Skin of body (tissue), 2 donors: ENCODE measurements around the gene MRGPRE. TPM values are rescaled to one million over a fixed set of nuclear protein-coding genes. Genes with fewer than 3 reads are reported as not detected.

ENCODE experiments used
- DNase-seq: peaks from one replicate; lab custom pipeline; 2025; lab: John Stamatoyannopoulos, UW
- total RNA-seq: library from RNA; depleted of rRNA; stranded (reverse); fragments of >200 nt; gene quantifications from one replicate; pipeline ENCODE4 v1.2.3, GENCODE V29; 2014

MRGPRE gene
- total RNA-seq, 1 donor from 2014 or later: not detected

DNA sequence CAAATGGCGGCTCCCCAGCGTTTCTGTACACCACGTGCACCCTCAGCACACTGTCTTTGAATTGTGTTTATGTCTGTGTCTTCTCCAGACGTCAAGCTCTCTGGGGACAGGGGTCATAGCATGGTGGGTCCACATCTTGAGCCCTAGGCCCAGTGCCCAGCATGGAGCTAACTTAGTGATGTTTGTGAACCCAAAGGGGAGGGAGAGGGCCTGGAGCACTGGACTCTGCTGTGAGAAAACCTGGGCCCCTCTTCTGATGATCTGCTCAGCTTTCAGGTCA lies 17.9 kb downstream of the MRGPRE start:
- no peak for DNase-seq

- DNase-seq: no peak
These were observed 18.4 kb downstream of the MRGPRE start for GRCh38 chr11:3213659-3214419.

- DNase-seq: no peak
These were observed 23.9 kb downstream of the MRGPRE start for GRCh38 chr11:3208272-3208671.

- DNase-seq: no peak
These were observed 24.6 kb downstream of the MRGPRE start for GRCh38 chr11:3207526-3208189.

GRCh38 chr11:3206922-3207204 lies 25.4 kb downstream of the MRGPRE start:
- DNase-seq: no peak

DNA sequence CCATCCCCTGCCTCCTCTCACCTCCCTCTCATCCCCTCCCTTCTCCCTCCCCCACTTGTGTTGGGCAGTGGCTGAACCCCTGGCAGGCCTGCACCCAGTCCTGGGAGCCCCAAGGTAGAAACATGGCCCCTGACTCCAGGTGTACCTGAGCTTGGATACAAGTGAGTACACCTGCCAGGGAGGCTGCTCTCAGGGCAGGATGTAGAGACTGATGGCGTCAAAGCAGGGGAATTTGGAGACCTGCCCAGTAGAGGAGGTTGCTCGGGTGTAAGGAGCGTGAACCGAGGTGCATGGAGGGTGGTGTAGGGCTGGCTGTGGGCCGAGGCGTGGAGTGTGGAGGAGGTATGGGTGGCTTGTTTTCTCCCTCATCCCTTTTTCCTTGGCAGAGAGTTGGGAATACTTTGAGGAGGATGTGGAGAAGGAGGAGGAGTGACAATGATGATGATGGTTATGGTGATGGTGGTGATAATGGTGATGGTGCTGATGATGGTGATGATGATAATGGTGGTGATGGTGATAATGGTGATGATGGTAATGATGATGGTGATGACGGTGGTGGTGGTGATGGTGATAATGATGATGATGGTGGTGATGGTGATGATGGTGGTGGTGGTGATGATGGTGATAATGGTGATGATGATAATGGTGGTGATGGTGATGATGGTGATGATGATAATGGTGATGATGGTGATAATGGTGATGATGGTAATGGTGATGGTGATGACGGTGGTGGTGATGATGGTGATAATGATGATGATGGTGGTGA lies 25.9 kb downstream of the MRGPRE start:
- no peak for DNase-seq

DNA sequence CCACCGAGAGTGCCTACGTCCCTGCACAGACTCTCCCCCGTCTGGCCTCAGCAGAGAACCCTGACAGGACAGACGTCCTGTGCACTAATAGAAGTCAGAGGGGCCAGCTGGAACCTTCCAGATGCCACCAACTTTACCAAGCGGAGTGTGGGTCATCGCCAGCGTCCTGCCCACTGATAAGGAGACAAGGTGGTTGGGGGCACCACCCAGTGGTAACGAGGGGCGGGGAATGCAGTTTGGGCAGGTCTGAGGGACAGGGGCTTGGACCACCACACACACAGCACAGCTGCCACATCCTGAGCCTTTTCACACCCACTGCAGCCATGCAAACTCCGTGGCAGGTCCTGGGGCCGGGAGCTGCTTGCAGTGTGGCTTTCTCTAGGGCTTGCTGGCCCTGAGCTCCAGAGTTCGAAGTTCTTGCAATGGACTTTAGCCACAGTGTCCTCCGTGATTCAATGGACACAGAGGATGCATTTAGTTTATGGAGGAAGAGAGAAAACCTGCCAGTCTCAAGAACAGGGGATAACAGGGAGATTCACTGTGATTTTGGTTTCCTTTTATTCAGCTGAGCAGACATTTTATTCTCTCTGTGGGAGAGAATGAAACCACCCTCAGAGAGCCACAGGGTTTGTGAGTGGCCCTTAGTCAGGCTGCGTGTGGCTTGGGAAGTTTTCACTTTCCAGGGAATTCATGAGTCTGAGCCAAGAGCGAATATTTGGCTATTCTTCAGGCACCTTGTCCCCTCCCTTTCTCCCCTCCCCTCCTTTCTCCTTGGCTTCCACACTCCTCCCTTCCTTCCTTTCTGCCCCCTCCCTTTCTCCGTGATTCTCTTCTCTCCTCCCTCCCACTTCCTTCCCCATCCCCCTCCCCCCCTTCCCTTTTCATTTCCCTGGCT lies 26.7 kb downstream of the MRGPRE start:
- DNase-seq: no peak

DNA sequence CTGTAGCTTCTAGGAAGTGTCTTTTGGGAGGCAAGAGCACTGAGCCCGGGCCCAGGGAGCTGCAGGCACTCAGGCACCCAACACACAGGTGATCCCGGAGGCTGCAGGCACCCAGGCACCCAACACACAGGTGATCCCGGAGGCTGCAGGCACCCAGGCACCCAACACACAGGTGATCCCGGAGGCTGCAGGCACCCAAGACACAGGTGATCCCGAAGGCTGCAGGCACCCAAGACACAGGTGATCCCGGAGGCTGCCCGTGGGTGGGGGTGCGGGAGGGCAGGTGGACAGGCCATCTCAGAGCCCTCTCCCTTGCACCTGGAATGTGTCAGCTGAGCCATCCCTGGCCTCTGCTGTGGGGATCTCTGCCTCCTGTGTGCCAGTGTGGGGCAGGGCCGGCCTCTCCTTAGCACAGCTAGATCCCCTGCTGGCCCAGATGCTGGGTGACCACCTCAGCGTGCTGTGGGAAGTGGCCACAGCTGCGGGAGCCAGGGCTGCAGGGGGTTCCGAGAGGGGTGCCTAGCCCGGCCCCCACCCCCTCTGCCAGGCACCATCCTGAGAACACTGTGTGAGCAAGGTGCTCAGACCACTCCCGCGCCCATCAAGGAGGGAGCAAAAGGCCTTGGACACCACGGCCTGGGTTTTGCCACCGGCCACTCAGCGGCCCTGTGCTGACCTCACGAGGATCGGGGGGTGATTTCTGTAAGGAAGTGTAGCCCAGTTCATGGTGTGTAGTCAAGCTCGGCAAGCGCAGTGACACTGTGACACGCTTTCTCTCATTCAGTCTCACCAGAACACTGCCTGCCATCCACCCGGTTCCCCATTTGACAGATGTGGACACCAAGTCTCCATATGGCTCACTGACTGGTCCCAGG lies 27.8 kb downstream of the MRGPRE start:
- DNase-seq: no peak

DNA sequence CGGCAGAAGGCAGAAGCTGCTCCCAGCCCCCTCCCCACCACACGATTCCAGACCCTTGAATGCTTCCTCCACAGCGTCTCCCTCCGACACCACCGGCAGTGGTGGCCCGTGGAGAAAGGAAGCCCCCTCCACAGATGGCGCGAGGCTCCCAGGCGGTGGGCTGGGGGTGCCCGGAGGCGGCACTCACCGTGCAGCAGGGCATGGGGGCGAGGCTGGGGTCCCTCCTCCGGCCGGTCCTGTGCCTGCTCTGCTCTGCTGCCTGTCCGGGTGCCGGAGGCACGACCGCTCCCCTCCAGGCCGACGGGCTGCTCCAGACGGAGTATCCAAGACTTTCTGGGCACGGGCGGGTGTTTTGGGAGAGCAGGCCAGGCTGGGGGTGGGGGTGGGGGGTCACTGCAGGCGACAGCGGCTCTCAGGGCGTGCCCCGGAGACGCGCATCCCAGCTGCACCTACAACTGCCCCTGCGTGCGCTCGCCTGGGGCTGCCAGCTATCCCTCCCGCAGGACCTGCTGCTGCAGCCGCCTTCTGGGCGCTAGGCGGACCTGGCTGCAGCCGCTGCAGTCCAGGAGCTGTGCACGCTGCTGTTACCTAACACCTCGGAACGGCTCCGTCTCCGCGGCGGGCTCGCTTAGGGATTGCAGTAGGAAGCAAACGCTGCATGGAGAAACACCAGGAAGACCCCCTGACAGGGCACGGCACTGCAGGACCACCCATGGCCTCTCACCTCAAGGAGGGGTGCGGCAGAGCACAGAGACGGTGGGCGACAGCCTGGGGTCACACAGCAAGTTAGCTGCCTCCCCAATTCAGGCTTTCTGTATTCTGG lies 28.8 kb downstream of the MRGPRE start:
- DNase-seq: no peak

DNA sequence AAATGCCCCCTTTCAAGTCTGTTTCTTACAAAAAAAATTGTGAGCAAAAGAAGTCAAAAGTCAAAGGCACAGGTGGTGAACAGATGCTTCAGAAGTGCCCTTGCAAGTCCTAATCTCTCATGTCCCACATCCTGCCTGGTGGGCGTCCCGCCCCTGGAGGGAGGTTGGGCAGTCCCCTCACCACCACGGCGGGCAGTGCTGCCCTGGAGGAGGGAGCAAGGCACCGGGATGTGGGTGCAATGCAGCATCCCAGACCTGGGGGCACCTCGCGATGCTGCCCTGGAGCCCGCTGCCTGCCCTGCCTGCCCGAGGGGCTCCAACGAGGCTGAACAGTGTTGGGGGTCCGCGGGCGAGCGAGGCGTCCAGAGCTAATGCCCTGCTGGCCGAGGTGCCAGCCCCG lies 29.5 kb downstream of the MRGPRE start:
- no peak for DNase-seq

- no peak for DNase-seq
These were observed 29.9 kb downstream of the MRGPRE start for GRCh38 chr11:3202305-3202704.

DNA sequence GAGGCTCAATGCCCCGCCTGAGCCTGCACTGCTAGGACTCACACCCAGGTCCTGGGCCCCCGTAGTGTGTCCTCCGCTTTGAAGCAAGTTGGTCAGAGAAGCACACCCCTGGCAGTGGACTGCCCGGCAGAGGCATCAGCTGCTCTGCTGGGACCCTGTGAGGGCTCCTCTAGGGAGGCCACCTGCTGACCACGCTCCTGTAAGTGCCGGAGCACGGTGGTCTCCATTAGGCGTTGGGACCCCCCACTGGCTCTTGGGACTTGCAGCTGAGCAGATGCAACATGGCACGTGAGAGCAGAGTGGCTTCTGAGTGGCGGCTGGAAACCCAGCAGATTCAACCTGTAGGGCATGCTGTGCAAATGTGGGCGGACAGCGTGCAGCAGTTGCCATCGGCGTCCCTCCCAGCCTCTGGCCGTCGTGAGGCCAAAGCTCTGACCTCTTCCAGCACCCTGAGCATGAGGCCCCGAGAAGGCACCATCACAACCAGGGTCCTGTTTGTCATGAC lies 30.5 kb downstream of the MRGPRE start:
- no peak for DNase-seq

DNA sequence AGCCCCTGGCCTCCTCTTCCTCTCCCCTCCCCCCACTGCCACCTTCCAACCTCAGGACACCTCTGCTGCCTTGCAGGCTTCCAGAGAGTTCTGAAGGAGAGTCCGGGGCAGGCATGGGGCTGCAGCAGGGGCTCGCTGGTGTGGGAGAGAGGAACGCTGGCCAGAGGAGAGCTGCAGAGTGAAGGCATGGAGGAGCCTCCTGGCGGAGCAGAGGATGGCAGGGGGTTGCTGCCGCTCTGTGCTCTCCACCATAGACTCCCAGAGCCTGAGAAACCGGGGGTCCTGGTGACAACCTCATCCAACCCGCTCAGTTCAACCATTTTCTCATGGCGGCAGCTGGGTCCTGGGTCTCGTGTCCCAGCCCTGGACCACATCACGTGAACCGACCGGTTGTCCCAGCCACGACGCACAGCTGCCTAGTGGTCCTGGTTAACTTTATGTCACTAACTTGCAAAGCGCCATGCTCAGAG lies 31.1 kb downstream of the MRGPRE start:
- no peak for DNase-seq

DNA sequence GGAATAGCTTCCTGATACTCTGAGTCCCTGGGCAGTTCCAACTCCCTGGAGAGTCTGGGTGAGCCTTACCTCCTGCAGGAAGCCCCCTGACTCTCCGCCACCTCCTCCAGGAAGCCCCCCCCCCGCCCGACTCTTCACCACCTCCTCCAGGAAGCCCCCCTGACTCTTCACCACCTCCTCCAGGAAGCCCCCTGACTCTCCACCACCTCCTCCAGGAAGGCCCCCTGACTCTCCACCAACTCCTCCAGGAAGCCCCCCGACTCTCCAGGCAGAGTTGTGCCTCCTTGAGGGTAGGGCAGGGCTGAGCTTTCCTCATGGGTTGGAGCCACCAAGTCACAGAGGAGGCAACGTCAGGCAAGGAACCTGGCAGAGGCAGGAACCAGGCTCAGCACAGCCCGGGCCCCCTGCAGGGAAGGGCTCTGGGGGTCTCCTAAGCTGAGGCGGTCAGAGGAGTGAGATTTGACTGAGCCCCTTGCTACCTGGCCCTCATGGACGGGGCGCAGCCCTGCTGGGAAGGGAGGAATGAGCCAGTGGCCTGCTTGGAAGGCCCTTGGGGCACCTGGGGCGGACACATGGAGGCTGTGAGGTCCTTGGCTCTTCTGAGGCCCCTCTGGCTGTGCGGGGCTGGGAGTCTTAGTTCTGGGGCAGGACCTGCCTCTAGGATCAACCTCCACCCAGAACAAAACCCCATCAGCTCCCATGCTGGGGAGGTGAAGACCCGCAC lies 31.7 kb downstream of the MRGPRE start:
- no peak for DNase-seq

DNA sequence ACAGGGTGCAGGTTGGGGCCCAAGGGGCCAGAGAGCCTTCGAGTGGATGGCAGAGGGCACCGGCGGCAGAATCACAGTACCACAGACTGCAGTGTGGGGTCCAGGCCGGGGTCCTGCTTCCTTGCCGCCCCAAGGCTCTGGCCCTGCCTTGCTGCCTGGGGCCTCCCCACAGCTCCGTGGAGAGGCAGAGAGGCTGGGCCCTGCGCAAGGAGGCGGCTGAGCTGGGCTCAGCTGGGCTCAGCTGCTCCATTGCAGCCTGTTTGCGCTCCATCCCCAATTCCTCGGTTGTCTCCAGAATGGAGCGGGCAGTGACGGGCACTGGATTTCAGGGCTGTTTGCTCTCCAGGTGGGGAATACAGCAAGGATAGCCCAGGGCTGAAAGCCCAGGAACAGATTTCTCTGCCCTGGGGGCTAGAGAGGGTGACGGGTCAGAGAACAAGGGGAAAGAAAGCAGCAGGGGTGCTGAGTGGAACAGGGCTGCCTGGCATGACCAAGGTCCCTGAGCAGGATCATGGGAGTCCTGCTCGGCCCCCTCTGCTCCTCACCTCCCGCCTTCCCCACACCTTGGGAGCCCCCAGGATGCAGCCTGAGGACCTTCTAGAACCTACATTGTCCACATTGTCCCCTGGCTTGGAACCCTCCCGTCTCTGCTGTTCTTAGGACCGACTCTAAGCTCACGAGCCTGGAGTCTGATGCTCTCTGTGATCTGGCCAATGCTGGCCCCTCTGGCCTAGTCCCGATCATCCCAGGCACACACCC lies 32.5 kb downstream of the MRGPRE start:
- no peak for DNase-seq

- no peak for DNase-seq
These were observed 33.4 kb downstream of the MRGPRE start for GRCh38 chr11:3198815-3199214.

GRCh38 chr11:3197878-3198528 lies 34.2 kb downstream of the MRGPRE start:
- no peak for DNase-seq
